ENCODE results near the gene ST6GAL1. TPM values are rescaled to one million over a fixed set of nuclear protein-coding genes. Genes with fewer than 3 reads are reported as not detected.

ST6GAL1 gene
- total and polyA plus RNA-seq, 2 of the 8 experiments (the other 6 are each of a cell fraction or from before 2014, with no cell fraction given), result 62.8 to 80.9 TPM

DNA sequence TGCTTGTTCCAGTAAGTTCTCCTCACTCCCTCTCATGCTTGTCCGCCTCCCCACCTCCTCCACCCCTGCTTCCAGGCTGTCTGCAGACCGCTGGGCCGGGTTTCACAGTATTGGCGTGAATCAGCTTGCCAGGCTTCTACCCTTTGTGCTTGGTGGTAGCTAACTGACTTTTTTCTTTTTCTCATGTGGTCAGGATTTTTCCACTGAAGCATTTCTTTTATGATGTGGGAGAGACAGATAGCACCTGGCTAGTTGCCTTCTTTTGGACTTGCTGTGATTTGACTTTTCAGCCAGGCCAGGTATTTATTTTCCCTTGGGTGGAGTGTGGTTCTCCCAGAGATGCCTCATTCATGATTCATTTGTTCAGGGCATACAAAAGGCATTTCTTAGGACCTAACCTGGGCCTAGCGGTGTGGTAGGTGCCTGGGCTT is 60.6 kb downstream of the ST6GAL1 start:
- Histone ChIP-seq H3K4ac (replicated peaks; ENCODE audit: insufficient read length, low read depth, low read length) (no peak overlapping the region), H2BK15ac (ENCODE audit: low read length) (no peak overlapping the region), H3K4me2 (ENCODE audit: insufficient read depth in 1 of 2, low read depth in 2 of 2, low read length in 2 of 2) (no peak overlapping the region), H4K91ac (replicated peaks; ENCODE audit: insufficient read length, low read length) (no peak overlapping the region), H3K18ac (ENCODE audit: extremely low read depth, low read length) (no peak overlapping the region), H3K9ac (replicated peaks in 1 of 4; ENCODE audit: extremely low read depth in 1 of 4, low read depth in 3 of 4, low read length in 3 of 4) (no peak overlapping the region), H4K5ac (ENCODE audit: insufficient read length, low read depth, low read length) (no peak overlapping the region), H3K79me1 (ENCODE audit: low read depth, low read length) (peaks cover 8% of the 10 kb centered on the region), H2BK120ac (replicated peaks; ENCODE audit: low read depth, low read length) (no peak overlapping the region), H3K4me1 (replicated peaks in 1 of 4; ENCODE audit: control insufficient read depth in 3 of 4, insufficient read depth in 4 of 4, low read length in 3 of 4) (peaks cover 0 to 6% (median 1%) of the 10 kb centered on the region in 4 experiments; a peak in 5 of 7 replicates), H3K36me3 (ENCODE audit: control insufficient read depth in 2 of 4, insufficient read depth in 4 of 4, low read length in 3 of 4) (peaks cover 0 to 29% (median 11%) of the 10 kb centered on the region in 4 experiments; a peak in 6 of 8 replicates), H4K20me1 (replicated peaks in 1 of 2; ENCODE audit: control insufficient read depth in 1 of 2, insufficient read depth in 2 of 2, low read length in 2 of 2) (peaks cover 0 to 3% of the 10 kb centered on the region in 2 experiments), H2BK20ac (ENCODE audit: low read length) (no peak overlapping the region), H3K79me2 (ENCODE audit: control insufficient read depth in 1 of 2, insufficient read depth in 2 of 2, low read length in 2 of 2) (peaks cover 0 to 28% of the 10 kb centered on the region in 2 experiments; a peak in 1 of 4 replicates), H3K14ac (ENCODE audit: insufficient read length) (no peak overlapping the region), H2BK5ac (ENCODE audit: low read depth, low read length) (no peak overlapping the region), H4K8ac (ENCODE audit: extremely low read depth, insufficient read depth, low read length) (no peak overlapping the region), H2AFZ (ENCODE audit: low read length) (no peak overlapping the region), H3K23me2 (ENCODE audit: low read depth, low read length) (no peaks in the 10 kb centered on the region), H3K9me3 (ENCODE audit: insufficient read depth in 2 of 2, low read depth in 1 of 2, low read length in 1 of 2) (no peaks in the 10 kb centered on the region), H3K23ac (ENCODE audit: insufficient read length) (no peak overlapping the region), H3K27me3 (replicated peaks in 1 of 4; ENCODE audit: control insufficient read depth in 3 of 4, extremely low read depth in 1 of 4, insufficient read depth in 3 of 4, low read length in 3 of 4) (no peaks in the 10 kb centered on the region), H2AK5ac (ENCODE audit: low read depth, low read length) (no peak overlapping the region), H2BK12ac (ENCODE audit: low read depth, low read length) (no peak overlapping the region), H3K56ac (replicated peaks; ENCODE audit: insufficient read length, low read depth, low read length) (no peak overlapping the region), H3K27ac (ENCODE audit: low read depth, low read length) (no peak overlapping the region), H3K4me3 (ENCODE audit: extremely low read depth in 1 of 4, insufficient read depth in 2 of 4, low read depth in 3 of 4, low read length in 4 of 4) (no peak overlapping the region)
- ChIA-PET POLR2A (ENCODE audit: partially characterized antibody) (interaction anchor here (2.8 kb wide), 1 partner anchor 8 kb away, joined by 10 read pairs; no protein-coding TSS in a partner anchor), CTCF (ENCODE audit: partially characterized antibody) (interaction anchor here (0.6 to 1.4 kb wide), 3 partner anchors 14 to 142 kb away, joined by 3 to 5 read pairs (median 3); no protein-coding TSS in a partner anchor)
- TF ChIP-seq SUZ12 (IDR thresholded peaks at IDR 0.05; ENCODE audit: low read length), result no peak
- no peak for TF ChIP-seq JUND (IDR thresholded peaks at IDR 0.05; ENCODE audit: low read length)
- TF ChIP-seq RBBP5 (IDR thresholded peaks at IDR 0.05; ENCODE audit: borderline replicate concordance, low read depth, low read length), result no peak
- no peak for TF ChIP-seq ZNF274 (IDR thresholded peaks at IDR 0.05; ENCODE audit: borderline replicate concordance, extremely low read depth, low read length)
- TF ChIP-seq, protein P1, sequence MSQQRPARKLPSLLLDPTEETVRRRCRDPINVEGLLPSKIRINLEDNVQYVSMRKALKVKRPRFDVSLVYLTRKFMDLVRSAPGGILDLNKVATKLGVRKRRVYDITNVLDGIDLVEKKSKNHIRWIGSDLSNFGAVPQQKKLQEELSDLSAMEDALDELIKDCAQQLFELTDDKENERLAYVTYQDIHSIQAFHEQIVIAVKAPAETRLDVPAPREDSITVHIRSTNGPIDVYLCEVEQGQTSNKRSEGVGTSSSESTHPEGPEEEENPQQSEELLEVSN (IDR thresholded peaks at IDR 0.05), result no peak
- no peak for TF ChIP-seq KDM4A (IDR thresholded peaks at IDR 0.05; ENCODE audit: low read depth, low read length, severe bottlenecking)
- no peak for TF ChIP-seq JUN (IDR thresholded peaks at IDR 0.05; ENCODE audit: low read depth, low read length)
- no peak for TF ChIP-seq SIX5 (IDR thresholded peaks at IDR 0.05; ENCODE audit: low read depth, low read length)
- TF ChIP-seq CREB1 (IDR thresholded peaks at IDR 0.05), result no peak
- WGBS, 2 experiments (ENCODE audit: extremely low coverage in 1 of 2, insufficient coverage in 1 of 2, insufficient read length in 1 of 2, insufficient replicate concordance in 2 of 2, low coverage in 1 of 2, low lambda C conversion rate in 2 of 2, missing lambda C conversion rate in 1 of 2), result 91% methylated on average over 5 of the region's 5 CpGs; no CpG with 5 or more reads in 1 of the 2 experiments
- FAIRE-seq, result no peak
- no peak for DNase-seq (ENCODE audit: low read depth in 1 of 2, low spot score in 2 of 2)

Data from H1 (cell line).